ENCODE measurements around the gene GALNT18. TPM values are rescaled to one million over a fixed set of nuclear protein-coding genes. Genes with fewer than 3 reads are reported as not detected.

GALNT18 gene
- total and polyA plus RNA-seq, 2 donors = 21.6 to 33.2 TPM

- Histone ChIP-seq H3K36me3 (ENCODE audit: insufficient read depth) (no peaks in the 10 kb centered on the region), H3K4me3 (ENCODE audit: low read depth, low read length) (no peak overlapping the region), H3K4me1 (ENCODE audit: insufficient read depth) (no peaks in the 10 kb centered on the region), H3K27ac (ENCODE audit: low read depth) (no peak overlapping the region)
- 74% methylated on average over 10 of the region's 10 CpGs for WGBS
- no peak for DNase-seq (ENCODE audit: extremely low spot score)
These were observed 234.0 kb downstream of the GALNT18 start for GRCh38 chr11:11387622-11388305.

- Histone ChIP-seq H3K27ac (ENCODE audit: low read depth) (no peak overlapping the region), H3K4me1 (ENCODE audit: insufficient read depth) (no peaks in the 10 kb centered on the region), H3K4me3 (ENCODE audit: low read depth, low read length) (no peak overlapping the region), H3K36me3 (ENCODE audit: insufficient read depth) (no peaks in the 10 kb centered on the region)
- DNase-seq (ENCODE audit: extremely low spot score) = no peak
- 71% methylated on average over 4 of the region's 4 CpGs for WGBS
These were observed 234.6 kb downstream of the GALNT18 start for GRCh38 chr11:11387207-11387606.

GRCh38 chr11:11384829-11385228 lies 237.0 kb downstream of the GALNT18 start:
- H3K4me3 ChIP-seq (ENCODE audit: low read depth, low read length) = no peak overlapping the region
- WGBS = 100% methylated on average over 2 of the region's 2 CpGs
- H3K36me3 ChIP-seq (ENCODE audit: insufficient read depth) = no peaks in the 10 kb centered on the region
- DNase-seq (ENCODE audit: extremely low spot score) = no peak
- no peak overlapping the region for H3K27ac ChIP-seq (ENCODE audit: low read depth)
- no peaks in the 10 kb centered on the region for H3K4me1 ChIP-seq (ENCODE audit: insufficient read depth)

- Histone ChIP-seq H3K27ac (ENCODE audit: low read depth) (no peak overlapping the region), H3K36me3 (ENCODE audit: insufficient read depth) (no peaks in the 10 kb centered on the region), H3K4me1 (ENCODE audit: insufficient read depth) (no peaks in the 10 kb centered on the region), H3K4me3 (ENCODE audit: low read depth, low read length) (no peak overlapping the region)
- WGBS = 96% methylated on average over 2 of the region's 2 CpGs
- DNase-seq (ENCODE audit: extremely low spot score) = no peak
These were observed 237.8 kb downstream of the GALNT18 start for GRCh38 chr11:11383995-11384394.

DNA sequence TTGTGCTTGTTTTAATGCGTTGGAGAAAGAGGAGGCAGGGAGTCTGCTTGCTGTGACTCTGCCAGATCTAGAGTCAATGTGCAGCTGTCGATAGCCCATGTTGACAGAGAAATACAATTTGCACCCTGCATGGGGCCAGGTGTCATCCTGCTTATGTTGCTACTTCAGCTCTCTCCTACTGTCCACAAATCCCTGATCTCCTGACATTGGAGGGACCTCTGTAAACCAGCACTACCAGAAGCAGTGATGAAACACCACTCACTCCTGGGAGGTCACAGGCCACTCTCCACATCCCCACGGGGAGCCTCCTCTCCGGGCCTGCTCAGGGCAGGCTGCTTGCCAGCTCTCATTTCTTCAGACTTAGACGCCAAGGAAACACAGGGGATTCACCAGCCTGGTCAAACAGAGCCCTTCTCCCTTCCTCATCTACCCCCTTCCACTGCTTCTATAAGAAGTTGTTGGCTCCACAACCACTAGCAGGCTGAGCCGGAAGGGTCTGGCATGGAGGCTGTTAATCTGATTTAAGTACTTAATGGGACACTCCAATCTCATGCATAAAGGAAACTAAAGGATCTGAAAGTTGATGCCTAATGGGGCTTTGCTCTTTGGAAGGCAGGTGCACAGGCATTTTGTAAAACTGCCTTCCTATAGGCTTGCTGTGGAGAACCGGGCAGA lies 238.8 kb downstream of the GALNT18 start:
- Histone ChIP-seq H3K4me1 (ENCODE audit: insufficient read depth) (no peaks in the 10 kb centered on the region), H3K27ac (ENCODE audit: low read depth) (no peak overlapping the region), H3K36me3 (ENCODE audit: insufficient read depth) (no peaks in the 10 kb centered on the region), H3K4me3 (ENCODE audit: low read depth, low read length) (no peak overlapping the region)
- WGBS = 72% methylated on average over 7 of the region's 7 CpGs
- DNase-seq (ENCODE audit: extremely low spot score) = no peak

DNA sequence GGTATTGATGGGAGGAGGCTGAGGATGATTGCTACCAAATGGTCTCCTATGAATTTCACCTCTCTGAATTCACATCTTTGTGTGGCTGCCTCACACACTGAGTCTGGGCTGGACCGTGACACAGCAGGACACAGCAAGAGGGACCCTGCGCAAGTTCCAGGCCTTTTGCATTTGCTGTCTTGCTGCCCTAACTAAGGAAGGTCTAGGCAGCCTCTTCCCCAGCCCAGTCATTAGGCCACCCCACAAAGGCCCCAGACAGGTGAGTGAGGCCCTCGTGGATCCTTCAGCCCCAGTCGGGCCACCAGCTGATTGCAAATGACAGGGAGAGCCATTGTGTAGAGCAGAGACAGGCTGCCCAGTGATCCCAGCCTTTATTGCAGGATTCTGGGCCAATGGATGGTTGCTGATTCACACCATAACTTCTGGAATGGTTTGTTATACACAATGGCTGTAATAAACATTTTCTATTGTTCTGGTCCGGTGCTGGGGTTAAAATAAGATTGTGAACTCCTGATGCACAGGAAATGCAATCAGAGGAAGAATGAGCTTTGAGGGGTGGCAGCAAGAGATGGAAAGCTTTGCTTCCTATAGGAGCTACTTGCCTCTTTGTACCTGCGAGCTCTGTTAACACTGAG lies 240.2 kb downstream of the GALNT18 start:
- no peak for DNase-seq (ENCODE audit: extremely low spot score)
- H3K27ac ChIP-seq (ENCODE audit: low read depth) = no peak overlapping the region
- WGBS = 80% methylated on average over 6 of the region's 6 CpGs
- no peaks in the 10 kb centered on the region for H3K4me1 ChIP-seq (ENCODE audit: insufficient read depth)
- no peak overlapping the region for H3K4me3 ChIP-seq (ENCODE audit: low read depth, low read length)
- no peaks in the 10 kb centered on the region for H3K36me3 ChIP-seq (ENCODE audit: insufficient read depth)

DNA sequence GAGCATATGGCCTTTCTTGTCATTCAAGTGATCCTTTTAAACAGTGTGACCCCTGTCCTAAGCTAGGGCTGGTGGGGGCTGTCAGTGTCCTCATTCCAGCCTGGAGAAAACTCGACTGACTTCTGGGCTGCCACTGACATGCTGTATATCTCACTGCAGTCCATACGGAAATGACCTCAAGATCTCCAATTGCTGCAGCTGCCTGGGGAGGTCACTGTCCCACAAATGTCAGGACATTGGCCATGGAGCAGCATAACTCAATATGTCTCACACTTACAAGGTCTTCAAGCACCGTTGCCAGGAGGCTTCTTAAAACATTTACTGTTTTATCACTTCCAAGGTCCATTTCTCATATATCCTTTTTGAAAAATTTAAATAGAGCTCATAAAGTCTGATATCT lies 240.9 kb downstream of the GALNT18 start:
- no peak overlapping the region for H3K27ac ChIP-seq (ENCODE audit: low read depth)
- WGBS = 59% methylated on average over 3 of the region's 3 CpGs
- no peak for DNase-seq (ENCODE audit: extremely low spot score)
- no peaks in the 10 kb centered on the region for H3K36me3 ChIP-seq (ENCODE audit: insufficient read depth)
- no peak overlapping the region for H3K4me3 ChIP-seq (ENCODE audit: low read depth, low read length)
- no peaks in the 10 kb centered on the region for H3K4me1 ChIP-seq (ENCODE audit: insufficient read depth)

DNA sequence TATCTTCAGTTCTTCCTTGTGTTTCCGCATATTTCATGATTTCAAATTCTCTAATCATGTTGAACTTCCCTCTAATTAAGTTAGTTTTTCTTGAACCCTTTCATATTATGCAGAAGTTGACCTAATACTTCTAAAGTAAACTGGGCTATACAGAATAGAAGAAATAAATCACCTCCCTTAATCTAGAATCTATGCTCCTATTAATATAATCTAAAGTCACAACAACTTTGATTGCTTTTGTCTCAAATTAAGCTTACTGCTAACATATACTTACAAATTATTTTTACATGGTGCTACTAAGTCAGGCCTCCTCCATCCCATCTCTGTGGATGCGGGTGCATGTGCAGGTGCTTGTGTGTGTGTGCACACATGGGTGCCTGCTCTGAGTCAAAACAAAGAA lies 241.5 kb downstream of the GALNT18 start:
- WGBS = 99% methylated on average over 2 of the region's 2 CpGs
- no peak for DNase-seq (ENCODE audit: extremely low spot score)

GRCh38 chr11:11379661-11380060 lies 242.1 kb downstream of the GALNT18 start:
- Histone ChIP-seq H3K4me3 (ENCODE audit: low read depth, low read length) (no peak overlapping the region), H3K27ac (ENCODE audit: low read depth) (no peak overlapping the region), H3K4me1 (ENCODE audit: insufficient read depth) (no peaks in the 10 kb centered on the region), H3K36me3 (ENCODE audit: insufficient read depth) (no peaks in the 10 kb centered on the region)
- WGBS = 96% methylated on average over 3 of the region's 3 CpGs
- no peak for DNase-seq (ENCODE audit: extremely low spot score)

More for the DNA sequence above, 241.5 kb downstream of the GALNT18 start:
- Histone ChIP-seq H3K4me1 (ENCODE audit: insufficient read depth) (no peaks in the 10 kb centered on the region), H3K36me3 (ENCODE audit: insufficient read depth) (no peaks in the 10 kb centered on the region), H3K4me3 (ENCODE audit: low read depth, low read length) (no peak overlapping the region), H3K27ac (ENCODE audit: low read depth) (no peak overlapping the region)

- Histone ChIP-seq H3K36me3 (ENCODE audit: insufficient read depth) (no peaks in the 10 kb centered on the region), H3K27ac (ENCODE audit: low read depth) (no peak overlapping the region), H3K4me1 (ENCODE audit: insufficient read depth) (no peaks in the 10 kb centered on the region), H3K4me3 (ENCODE audit: low read depth, low read length) (no peak overlapping the region)
- DNase-seq (ENCODE audit: extremely low spot score) = no peak
- WGBS = 91% methylated on average over 8 of the region's 8 CpGs
These were observed 243.4 kb downstream of the GALNT18 start for GRCh38 chr11:11378184-11378940.

- 91% methylated on average over 7 of the region's 7 CpGs for WGBS
- H3K36me3 ChIP-seq (ENCODE audit: insufficient read depth) = no peaks in the 10 kb centered on the region
- H3K4me3 ChIP-seq (ENCODE audit: low read depth, low read length) = no peak overlapping the region
- no peak overlapping the region for H3K27ac ChIP-seq (ENCODE audit: low read depth)
- no peaks in the 10 kb centered on the region for H3K4me1 ChIP-seq (ENCODE audit: insufficient read depth)
- DNase-seq (ENCODE audit: extremely low spot score) = no peak
These were observed 247.3 kb downstream of the GALNT18 start for GRCh38 chr11:11374358-11375148.

- Histone ChIP-seq H3K36me3 (ENCODE audit: insufficient read depth) (no peaks in the 10 kb centered on the region), H3K4me3 (ENCODE audit: low read depth, low read length) (no peak overlapping the region), H3K4me1 (ENCODE audit: insufficient read depth) (no peaks in the 10 kb centered on the region), H3K27ac (ENCODE audit: low read depth) (no peak overlapping the region)
- no peak for DNase-seq (ENCODE audit: extremely low spot score)
- 87% methylated on average over 5 of the region's 5 CpGs for WGBS
These were observed 247.9 kb downstream of the GALNT18 start for GRCh38 chr11:11373934-11374333.

DNA sequence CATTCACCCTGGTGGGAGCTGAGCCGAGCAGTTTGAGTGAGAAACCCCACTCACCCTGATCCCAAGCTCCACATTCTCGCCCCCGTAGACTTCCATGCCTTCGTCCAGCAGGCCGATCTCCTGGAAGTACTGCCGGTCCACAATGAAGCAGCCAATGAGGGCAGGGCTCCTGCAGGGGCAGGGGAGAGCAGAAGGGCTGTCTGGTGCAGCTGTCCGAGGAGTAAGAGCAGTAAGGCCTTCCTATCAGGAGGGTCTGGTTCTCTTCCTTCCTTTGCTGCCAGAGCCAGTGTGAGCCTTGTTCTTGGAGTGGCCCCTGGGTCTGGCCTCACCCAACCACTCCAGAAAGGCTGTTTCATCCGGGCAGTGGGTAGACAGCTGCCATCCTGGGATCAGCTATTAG lies 249.3 kb downstream of the GALNT18 start:
- Histone ChIP-seq H3K27ac (ENCODE audit: low read depth) (no peak overlapping the region), H3K36me3 (ENCODE audit: insufficient read depth) (no peaks in the 10 kb centered on the region), H3K4me1 (ENCODE audit: insufficient read depth) (no peaks in the 10 kb centered on the region), H3K4me3 (ENCODE audit: low read depth, low read length) (no peak overlapping the region)
- no peak for DNase-seq (ENCODE audit: extremely low spot score)
- WGBS = 94% methylated on average over 8 of the region's 8 CpGs

Measured in urinary bladder (tissue), 4 donors.